ENCODE measurements around the gene LGALS7.
A peak's percentile ranks its signal among the peaks of the same experiment; 100 is the strongest.
"Not testable (repeated sequence)": the region's sequence is repeated elsewhere in the genome, so short reads cannot be mapped to it uniquely, and the experiment has no call there.

LGALS7 gene

GRCh38 chr19:38770228-38770948, 2.9 kb downstream of the LGALS7 start:
- not testable (repeated sequence) for DNase-seq

- DNase-seq: peak; percentile 94
Measured at GRCh38 chr19:38769635-38770211, 3.6 kb downstream of the LGALS7 start.

GRCh38 chr19:38766276-38767047, 6.9 kb downstream of the LGALS7 start:
- no peak for DNase-seq

GRCh38 chr19:38765214-38765613, 8.1 kb downstream of the LGALS7 start:
- no peak for DNase-seq

- no peak for DNase-seq
Measured at GRCh38 chr19:38763795-38764220, 9.5 kb downstream of the LGALS7 start.

GRCh38 chr19:38761884-38762389, 11.4 kb downstream of the LGALS7 start:
- not testable (repeated sequence) for DNase-seq

- DNase-seq: not testable (repeated sequence)
Measured at GRCh38 chr19:38760805-38761517, 12.4 kb downstream of the LGALS7 start.

GRCh38 chr19:38759590-38760003, 13.7 kb downstream of the LGALS7 start:
- no peak for DNase-seq

GRCh38 chr19:38754196-38754595, 19.1 kb downstream of the LGALS7 start:
- DNase-seq: not testable (repeated sequence)

- DNase-seq: not testable (repeated sequence)
Measured at GRCh38 chr19:38753783-38754182, 19.5 kb downstream of the LGALS7 start.

GRCh38 chr19:38745316-38745715, 28.0 kb downstream of the LGALS7 start:
- no peak for DNase-seq

GRCh38 chr19:38744874-38745273, 28.4 kb downstream of the LGALS7 start:
- DNase-seq: no peak

- no peak for DNase-seq
Measured at GRCh38 chr19:38744298-38744681, 29.0 kb downstream of the LGALS7 start, which contains the start of gene CAPN12. TSS of gene CAPN12 (minus strand) at chr19:38744474. CDS start at chr19:38744165, 309 bp downstream.

- no peak for DNase-seq
Measured at GRCh38 chr19:38743394-38744297, 29.7 kb downstream of the LGALS7 start.

GRCh38 chr19:38742906-38743305, 30.4 kb downstream of the LGALS7 start:
- DNase-seq: no peak

GRCh38 chr19:38742296-38742695, 31.0 kb downstream of the LGALS7 start:
- DNase-seq: no peak

GRCh38 chr19:38741670-38742069, 31.6 kb downstream of the LGALS7 start:
- DNase-seq: no peak

GRCh38 chr19:38740932-38741331, 32.4 kb downstream of the LGALS7 start:
- no peak for DNase-seq

GRCh38 chr19:38740257-38740592, 33.1 kb downstream of the LGALS7 start:
- DNase-seq: no peak

GRCh38 chr19:38739440-38740256, 33.7 kb downstream of the LGALS7 start:
- DNase-seq: no peak
